Ovary (tissue), 9 donors: ENCODE measurements around the gene SEZ6L2. TPM values are rescaled to one million over a fixed set of nuclear protein-coding genes. Genes with fewer than 3 reads are reported as not detected.
"Not testable (repeated sequence)": the region's sequence is repeated elsewhere in the genome, so short reads cannot be mapped to it uniquely, and the experiment has no call there.

Experiments
- DNase-seq, 5 donors: peaks; one replicate each; pipeline ENCODE4 v3.0.0-alpha.2; 2019 to 2020
- H3K27ac ChIP-seq, 2 donors: fragments of 200-600 bp; one replicate each; pipeline versions ENCODE4 v1.5.1 to v1.8.0; 2019 to 2022
- H3K27me3 ChIP-seq: fragments of 200-600 bp; one replicate; pipeline ENCODE4 v1.8.0; 2022
- H3K36me3 ChIP-seq: fragments of 200-600 bp; sonication (generic); one replicate; pipeline ENCODE4 v1.5.1; 2019
- H3K4me1 ChIP-seq: one replicate; pipeline ENCODE4 v1.8.1; 2013; ENCODE audit warnings: mild to moderate bottlenecking, moderate library complexity; ENCODE audit not compliant: insufficient read depth
- H3K4me3 ChIP-seq: fragments of 200-600 bp; sonication (generic); one replicate; pipeline ENCODE4 v1.5.1; 2017
- H3K9me3 ChIP-seq, 2 donors: fragments of 200-600 bp in 1 of 2; sonication (generic) in 1 of 2; one replicate each; pipeline versions ENCODE4 v1.5.1 to v1.8.1; 2013 to 2019; ENCODE audit warnings: mild to moderate bottlenecking in 1 of 2, moderate library complexity in 1 of 2
- EP300 ChIP-seq: sonication (generic); formaldehyde crosslinking; IDR thresholded peaks from one replicate; pipeline ENCODE4 v1.6.1; 2017; ENCODE audit warnings: antibody characterized with exemption
- POLR2A ChIP-seq: fragments of 450-650 bp; IDR thresholded peaks from one replicate; pipeline ENCODE4 v1.6.1; 2017; ENCODE audit warnings: antibody characterized with exemption, mild to moderate bottlenecking, moderate library complexity
- WGBS, 3 donors: extraction: QIAGEN DNeasy Blood & Tissue Kit in 1 of 3; methylation state at CpG; one replicate each; pipeline versions ENCODE4 v1.1.5 to v1.1.7; 2013 to 2017; 5-methylcytosine and 5-hydroxymethylcytosine counted together
- intact Hi-C, 4 donors: fragments of 100-400 bp; cut with DNase I; formaldehyde crosslinking; loops; one replicate each; pipeline versions ENCODE4 v1.11.0 to v1.15.1; 2022 to 2023
- polyA plus RNA-seq, 2 donors: library from polyadenylated mRNA; stranded (reverse); fragments of 200-250 nt in 1 of 2; fragments of 350-450 nt in 1 of 2; fragmentation: Illumina TruSeq in 1 of 2; extraction: RNeasy Lipid Tissue Mini Kit (QIAGEN cat#74804) in 1 of 2; gene quantifications; one replicate each; pipeline ENCODE4 v1.2.3, GENCODE V29; 2013 to 2014
- total RNA-seq, 7 donors: library from RNA; depleted of rRNA in 2 of 7; stranded (reverse); fragments of >200 nt in 2 of 7; fragmentation: NEBNext Ultra II Directional in 3 of 7; extraction: Animal tissue kit (Norgen Biotek cat#: 25700) in 3 of 7; gene quantifications; one replicate each; pipeline versions ENCODE4 v1.1.0 to v1.2.4, GENCODE V29; 2016 to 2023
- TF ChIP-seq, protein P1 (sequence below), 3 donors: fragments of 450-650 bp in 2 of 3; fragments of 200-600 bp in 1 of 3; IDR thresholded peaks; one replicate each; pipeline versions ENCODE4 v1.5.1 to v1.8.0; 2016 to 2022; ENCODE audit warnings: antibody characterized with exemption in 3 of 3, mild to moderate bottlenecking in 1 of 3
- donor health status: DM: no; HTN: no; CAD: no; lungs with moderate emphysema.
- donor health status: DM: no; HTN: no; CAD: no.
- donor health status: Bipolar disorder and iron deficiency.
- donor health status: DM: yes; HTN: yes; CAD: no.
- donor health status: DM: no; HTN: no; CAD: no.
- donor health status: DM: yes; HTN: yes; CAD: no.

The SEZ6L2 gene
- total and polyA plus RNA-seq, 9 donors: 0.73 to 13.3 (median 3.1) TPM

DNA sequence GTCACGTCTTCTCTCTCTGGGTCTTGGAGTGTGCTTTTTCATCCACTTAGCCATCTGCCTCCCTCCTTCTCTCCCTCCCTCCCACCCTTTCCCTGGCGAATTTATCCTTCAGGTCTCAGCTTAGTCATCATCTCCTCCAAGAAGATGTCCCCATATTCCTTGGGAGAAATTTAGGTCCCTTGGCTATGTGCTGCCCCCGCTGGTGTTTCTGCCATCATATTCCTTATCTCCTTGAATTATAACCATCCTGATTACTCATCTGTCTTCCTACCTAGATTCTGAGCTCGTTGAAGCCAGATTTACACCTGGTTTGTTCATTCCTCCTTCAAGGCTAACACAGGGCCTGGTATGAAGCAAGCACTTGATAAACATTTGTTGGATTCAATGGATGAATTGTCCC, 5.0 kb downstream of the SEZ6L2 start:
- no peak for DNase-seq
- Histone ChIP-seq H3K27me3 (no peaks in the 10 kb centered on the region), H3K27ac (no peak overlapping the region), H3K36me3 (no peaks in the 10 kb centered on the region), H3K4me1 (no peaks in the 10 kb centered on the region), H3K4me3 (no peak overlapping the region), H3K9me3 (no peaks in the 10 kb centered on the region)
- intact Hi-C loops: no loop called here
- no peak for TF ChIP-seq POLR2A
- TF ChIP-seq, protein P1, sequence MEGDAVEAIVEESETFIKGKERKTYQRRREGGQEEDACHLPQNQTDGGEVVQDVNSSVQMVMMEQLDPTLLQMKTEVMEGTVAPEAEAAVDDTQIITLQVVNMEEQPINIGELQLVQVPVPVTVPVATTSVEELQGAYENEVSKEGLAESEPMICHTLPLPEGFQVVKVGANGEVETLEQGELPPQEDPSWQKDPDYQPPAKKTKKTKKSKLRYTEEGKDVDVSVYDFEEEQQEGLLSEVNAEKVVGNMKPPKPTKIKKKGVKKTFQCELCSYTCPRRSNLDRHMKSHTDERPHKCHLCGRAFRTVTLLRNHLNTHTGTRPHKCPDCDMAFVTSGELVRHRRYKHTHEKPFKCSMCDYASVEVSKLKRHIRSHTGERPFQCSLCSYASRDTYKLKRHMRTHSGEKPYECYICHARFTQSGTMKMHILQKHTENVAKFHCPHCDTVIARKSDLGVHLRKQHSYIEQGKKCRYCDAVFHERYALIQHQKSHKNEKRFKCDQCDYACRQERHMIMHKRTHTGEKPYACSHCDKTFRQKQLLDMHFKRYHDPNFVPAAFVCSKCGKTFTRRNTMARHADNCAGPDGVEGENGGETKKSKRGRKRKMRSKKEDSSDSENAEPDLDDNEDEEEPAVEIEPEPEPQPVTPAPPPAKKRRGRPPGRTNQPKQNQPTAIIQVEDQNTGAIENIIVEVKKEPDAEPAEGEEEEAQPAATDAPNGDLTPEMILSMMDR (IDR thresholded peaks at IDR 0.05): no peak
- no peak for TF ChIP-seq EP300
- WGBS, 3 donors: 65 to 68% (median 65%) methylated on average over 4 of the region's 4 CpGs

DNA sequence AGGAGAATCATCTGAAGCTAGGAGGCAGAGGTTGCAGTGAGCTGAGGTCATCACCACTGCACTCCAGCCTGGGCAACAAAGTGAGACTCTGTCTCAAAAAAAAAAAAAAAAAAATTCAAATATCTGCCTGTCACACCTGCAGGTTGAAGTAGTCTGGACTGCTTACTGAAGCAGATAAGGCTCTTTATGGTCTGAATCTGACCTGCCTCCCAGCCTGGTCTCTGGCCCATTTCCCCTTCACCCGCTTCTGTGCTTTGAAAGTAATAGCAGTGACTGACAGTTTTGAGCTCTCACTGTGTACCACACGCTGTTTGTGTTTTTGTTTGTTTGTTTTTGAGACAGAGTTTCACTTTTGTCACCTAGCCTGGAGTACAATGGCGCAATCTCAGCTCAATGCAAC, 5.8 kb downstream of the SEZ6L2 start:
- intact Hi-C loops: no loop called here
- Histone ChIP-seq H3K9me3 (no peaks in the 10 kb centered on the region), H3K4me3 (no peak overlapping the region), H3K4me1 (no peaks in the 10 kb centered on the region), H3K27ac (no peak overlapping the region), H3K36me3 (no peaks in the 10 kb centered on the region), H3K27me3 (no peaks in the 10 kb centered on the region)
- TF ChIP-seq POLR2A (no peak), EP300 (no peak)
- TF ChIP-seq, protein P1 (IDR thresholded peaks at IDR 0.05): no peak
- WGBS, 3 donors: 93 to 96% (median 93%) methylated on average over 3 of the region's 3 CpGs
- DNase-seq: no peak

DNA sequence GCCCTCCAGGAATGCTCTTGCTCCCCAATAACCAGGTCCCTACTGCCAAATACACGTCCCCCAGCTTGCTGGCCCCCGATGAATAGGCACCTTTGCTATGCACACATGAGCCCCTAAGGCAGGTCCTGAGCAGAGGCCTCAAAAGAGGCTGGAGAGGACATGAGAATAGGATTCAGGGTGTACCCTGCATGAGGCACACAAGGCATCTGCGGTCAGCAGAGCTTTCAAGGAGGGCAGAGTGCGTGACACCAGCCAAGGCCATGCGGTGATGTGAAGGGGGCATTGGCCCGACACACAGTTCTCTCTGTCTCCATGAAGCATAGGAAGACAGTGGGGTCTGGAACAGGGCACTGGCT, 6.9 kb downstream of the SEZ6L2 start:
- intact Hi-C loops: no loop called here
- Histone ChIP-seq H3K4me3 (no peak overlapping the region), H3K9me3 (no peaks in the 10 kb centered on the region), H3K27ac (no peak overlapping the region), H3K4me1 (no peaks in the 10 kb centered on the region), H3K27me3 (no peaks in the 10 kb centered on the region), H3K36me3 (no peaks in the 10 kb centered on the region)
- TF ChIP-seq, protein P1 (IDR thresholded peaks at IDR 0.05): no peak
- TF ChIP-seq EP300 (no peak), POLR2A (no peak)
- DNase-seq: no peak
- WGBS, 3 donors: 92 to 95% (median 92%) methylated on average over 6 of the region's 6 CpGs

DNA sequence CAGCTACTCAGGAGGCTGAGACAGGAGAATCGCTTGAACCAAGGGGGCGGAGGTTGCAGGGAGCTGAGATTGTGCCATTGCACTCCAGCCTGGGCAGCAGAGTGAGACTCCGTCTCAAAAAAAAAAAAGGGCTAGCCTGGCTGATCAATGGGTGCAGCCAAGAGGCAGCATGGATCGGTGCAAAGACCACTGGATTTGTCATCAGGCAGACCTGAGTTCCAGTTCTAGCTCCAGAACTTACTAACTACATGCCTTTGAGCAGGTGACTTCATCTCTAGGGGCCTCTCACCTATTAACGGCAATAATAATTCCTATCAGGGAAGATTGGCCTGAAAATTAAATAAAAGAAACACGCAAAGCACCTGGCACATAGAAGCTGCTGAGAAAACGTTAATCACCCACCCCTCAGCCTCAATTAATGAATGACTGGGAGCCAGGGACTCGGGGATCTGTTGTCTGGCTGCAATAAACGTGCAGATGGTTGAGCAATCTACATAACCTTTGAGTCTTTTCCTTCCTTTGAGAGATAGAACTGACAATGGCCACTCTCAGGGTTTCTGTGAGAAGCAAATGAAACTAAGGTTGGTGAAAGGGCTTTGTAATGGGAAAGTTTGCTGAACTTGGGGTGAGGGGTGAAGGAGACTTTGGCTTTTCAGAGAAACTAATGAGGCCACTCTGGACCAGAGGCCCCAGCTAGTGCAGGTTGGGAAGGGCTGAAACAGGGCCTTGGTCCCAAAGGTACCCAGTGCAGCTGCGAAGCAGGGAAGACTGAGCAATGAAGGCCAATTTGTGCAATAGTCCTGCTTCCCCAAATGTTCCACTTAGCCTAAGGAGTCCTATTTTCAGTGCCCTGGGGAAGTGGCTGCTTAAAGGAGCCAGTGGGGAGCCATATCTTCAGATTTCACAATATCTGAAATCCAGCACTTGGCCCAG, 7.6 kb downstream of the SEZ6L2 start:
- Histone ChIP-seq H3K27me3 (no peaks in the 10 kb centered on the region), H3K4me3 (no peak overlapping the region), H3K4me1 (no peaks in the 10 kb centered on the region), H3K9me3 (no peaks in the 10 kb centered on the region), H3K36me3 (no peaks in the 10 kb centered on the region), H3K27ac (no peak overlapping the region)
- TF ChIP-seq, protein P1 (IDR thresholded peaks at IDR 0.05): no peak
- no peak for TF ChIP-seq EP300
- no peak for TF ChIP-seq POLR2A
- 69 to 79% (median 77%) methylated on average over 10 of the region's 10 CpGs for WGBS, 3 donors
- DNase-seq: no peak
- intact Hi-C loops: no loop called here

DNA sequence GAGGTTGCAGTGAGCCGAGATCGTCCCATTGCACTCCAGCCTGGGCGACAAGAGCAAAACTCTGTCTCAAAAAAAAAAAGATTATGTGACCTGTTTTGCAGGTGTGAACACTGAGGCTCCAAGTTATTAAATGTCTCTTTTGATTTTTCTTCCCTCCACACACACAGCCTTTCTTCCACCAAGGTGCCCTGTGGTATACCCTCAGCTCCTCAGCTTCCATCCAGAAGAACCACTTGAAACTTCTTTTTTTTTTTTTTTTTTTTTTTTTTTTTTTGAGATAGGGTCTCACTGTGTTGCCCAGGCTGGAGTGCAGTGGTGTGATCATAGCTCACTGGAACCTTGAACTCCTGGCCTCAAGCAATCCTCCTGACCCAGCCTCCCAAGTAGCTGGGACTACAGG, 10.0 kb downstream of the SEZ6L2 start:
- not testable (repeated sequence) for H3K27ac ChIP-seq, H3K36me3 ChIP-seq, H3K27me3 ChIP-seq, H3K4me1 ChIP-seq, H3K4me3 ChIP-seq, H3K9me3 ChIP-seq, DNase-seq
- 89 to 99% (median 98%) methylated on average over 3 of the region's 3 CpGs for WGBS, 3 donors
- intact Hi-C loops: loop anchor here in 1 of 4 donors (10.0 kb wide), 1 partner anchor 125 kb away; the partner anchor contains the start of gene DOC2A
